DOHH2 (cell line): ENCODE results near the gene TPM3.

ENCODE experiments used
- EZH2phosphoT487 ChIP-seq: fragments of 200-600 bp; sonication (generic); IDR thresholded peaks from 2 replicates; pipeline ENCODE4 v1.6.1; 2017; ENCODE audit warnings: borderline replicate concordance, mild to moderate bottlenecking, antibody characterized with exemption, low read length, moderate library complexity, mixed read lengths
- TF ChIP-seq, protein P1 (sequence below): fragments of 200-600 bp; sonication (generic); IDR thresholded peaks from one replicate; pipeline ENCODE4 v1.5.1; 2014; ENCODE audit warnings: antibody characterized with exemption, mild to moderate bottlenecking, low read depth, low read length; ENCODE audit not compliant: poor library complexity, severe bottlenecking

GRCh38 chr1:154220071-154220969 is 28.4 kb upstream of the TPM3 start, which contains the start of gene UBAP2L:
- TF ChIP-seq, protein P1, sequence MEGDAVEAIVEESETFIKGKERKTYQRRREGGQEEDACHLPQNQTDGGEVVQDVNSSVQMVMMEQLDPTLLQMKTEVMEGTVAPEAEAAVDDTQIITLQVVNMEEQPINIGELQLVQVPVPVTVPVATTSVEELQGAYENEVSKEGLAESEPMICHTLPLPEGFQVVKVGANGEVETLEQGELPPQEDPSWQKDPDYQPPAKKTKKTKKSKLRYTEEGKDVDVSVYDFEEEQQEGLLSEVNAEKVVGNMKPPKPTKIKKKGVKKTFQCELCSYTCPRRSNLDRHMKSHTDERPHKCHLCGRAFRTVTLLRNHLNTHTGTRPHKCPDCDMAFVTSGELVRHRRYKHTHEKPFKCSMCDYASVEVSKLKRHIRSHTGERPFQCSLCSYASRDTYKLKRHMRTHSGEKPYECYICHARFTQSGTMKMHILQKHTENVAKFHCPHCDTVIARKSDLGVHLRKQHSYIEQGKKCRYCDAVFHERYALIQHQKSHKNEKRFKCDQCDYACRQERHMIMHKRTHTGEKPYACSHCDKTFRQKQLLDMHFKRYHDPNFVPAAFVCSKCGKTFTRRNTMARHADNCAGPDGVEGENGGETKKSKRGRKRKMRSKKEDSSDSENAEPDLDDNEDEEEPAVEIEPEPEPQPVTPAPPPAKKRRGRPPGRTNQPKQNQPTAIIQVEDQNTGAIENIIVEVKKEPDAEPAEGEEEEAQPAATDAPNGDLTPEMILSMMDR: no peak
- no peak for TF ChIP-seq EZH2phosphoT487
